Stimulated activated CD8-positive, alpha-beta memory T cell treated with anti-CD3 and anti-CD28 coated beads, Interleukin-15, amount 100 ng/mL, for 4 hours (primary cell): Measurements from ENCODE around the gene PDLIM7.

ENCODE experiments used
- DNase-seq, 2 donors: peaks; one replicate each; pipeline ENCODE4 v3.0.0-alpha.2; 2020; ENCODE audit warnings: low read depth in 2 of 2

The PDLIM7 gene

DNA sequence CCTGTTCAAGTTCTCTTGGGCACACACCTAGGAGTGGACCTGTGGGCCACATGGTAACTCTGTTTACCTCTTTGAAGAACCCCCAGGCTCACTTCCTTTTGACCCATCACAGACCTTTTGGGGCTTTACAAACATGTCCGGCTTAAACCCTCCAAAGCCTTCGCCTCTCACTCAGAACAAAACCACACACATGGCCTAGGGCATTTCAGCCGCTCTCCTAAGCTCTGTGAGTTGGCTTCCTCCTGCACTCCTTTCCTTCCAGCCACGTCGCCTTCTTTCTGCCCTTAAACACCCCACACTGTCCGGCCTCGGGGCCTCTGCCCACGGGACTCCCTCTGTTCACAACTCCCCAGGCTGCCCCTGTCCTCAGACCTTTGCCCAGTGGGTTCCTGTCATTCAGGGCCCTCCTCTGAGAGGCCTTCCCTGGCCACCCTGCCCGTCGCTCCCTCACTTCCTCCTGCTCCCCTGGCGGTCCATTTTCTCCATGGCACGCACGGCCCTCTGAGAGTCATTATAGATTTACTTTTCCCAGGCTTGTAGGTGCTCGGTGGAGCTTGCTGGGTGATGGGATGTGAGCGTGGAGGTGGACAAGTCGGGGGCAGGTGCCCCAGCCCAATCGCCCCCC, 10.3 kb upstream of the PDLIM7 start:
- no peak for DNase-seq

DNA sequence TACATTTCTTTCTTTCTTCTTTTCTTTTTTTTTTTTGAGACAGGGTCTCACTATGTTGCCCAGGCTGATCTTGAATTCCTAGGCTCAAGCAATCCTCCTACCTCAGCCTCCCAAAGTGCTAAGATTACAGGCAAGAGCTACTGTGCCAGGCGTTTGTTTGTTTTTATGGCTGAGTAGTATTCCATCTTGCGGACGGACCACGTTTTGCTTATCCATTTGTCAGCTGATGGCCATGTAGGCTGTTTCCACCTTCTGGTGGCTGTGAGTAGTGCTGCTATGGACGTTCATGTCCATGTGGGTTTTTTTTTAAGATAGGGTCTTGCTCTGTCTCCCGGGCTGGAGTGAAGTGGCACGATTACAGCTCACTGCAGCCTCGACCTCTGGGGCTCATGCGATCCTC, 9.8 kb upstream of the PDLIM7 start:
- no peak for DNase-seq

DNA sequence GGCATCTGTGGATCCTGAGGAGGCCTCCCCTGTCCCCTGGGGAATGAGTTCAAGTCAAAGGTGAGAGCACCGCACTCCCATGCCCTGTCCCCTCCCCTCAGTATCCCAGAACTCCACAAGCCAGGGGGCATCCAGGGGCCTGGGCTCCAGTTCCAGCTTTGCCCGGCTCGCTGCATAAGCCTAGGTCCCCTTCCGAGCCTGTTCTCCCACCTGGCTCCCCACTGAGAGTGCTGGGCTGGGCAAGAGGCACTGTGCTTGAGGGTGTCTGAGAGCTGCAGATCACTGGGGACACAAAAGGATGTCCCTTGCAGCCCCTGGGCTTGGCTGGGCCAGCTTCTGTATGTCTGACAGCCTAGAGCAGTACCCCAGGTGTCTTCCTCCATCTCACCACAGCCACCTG, 7.7 kb upstream of the PDLIM7 start:
- no peak for DNase-seq

DNA sequence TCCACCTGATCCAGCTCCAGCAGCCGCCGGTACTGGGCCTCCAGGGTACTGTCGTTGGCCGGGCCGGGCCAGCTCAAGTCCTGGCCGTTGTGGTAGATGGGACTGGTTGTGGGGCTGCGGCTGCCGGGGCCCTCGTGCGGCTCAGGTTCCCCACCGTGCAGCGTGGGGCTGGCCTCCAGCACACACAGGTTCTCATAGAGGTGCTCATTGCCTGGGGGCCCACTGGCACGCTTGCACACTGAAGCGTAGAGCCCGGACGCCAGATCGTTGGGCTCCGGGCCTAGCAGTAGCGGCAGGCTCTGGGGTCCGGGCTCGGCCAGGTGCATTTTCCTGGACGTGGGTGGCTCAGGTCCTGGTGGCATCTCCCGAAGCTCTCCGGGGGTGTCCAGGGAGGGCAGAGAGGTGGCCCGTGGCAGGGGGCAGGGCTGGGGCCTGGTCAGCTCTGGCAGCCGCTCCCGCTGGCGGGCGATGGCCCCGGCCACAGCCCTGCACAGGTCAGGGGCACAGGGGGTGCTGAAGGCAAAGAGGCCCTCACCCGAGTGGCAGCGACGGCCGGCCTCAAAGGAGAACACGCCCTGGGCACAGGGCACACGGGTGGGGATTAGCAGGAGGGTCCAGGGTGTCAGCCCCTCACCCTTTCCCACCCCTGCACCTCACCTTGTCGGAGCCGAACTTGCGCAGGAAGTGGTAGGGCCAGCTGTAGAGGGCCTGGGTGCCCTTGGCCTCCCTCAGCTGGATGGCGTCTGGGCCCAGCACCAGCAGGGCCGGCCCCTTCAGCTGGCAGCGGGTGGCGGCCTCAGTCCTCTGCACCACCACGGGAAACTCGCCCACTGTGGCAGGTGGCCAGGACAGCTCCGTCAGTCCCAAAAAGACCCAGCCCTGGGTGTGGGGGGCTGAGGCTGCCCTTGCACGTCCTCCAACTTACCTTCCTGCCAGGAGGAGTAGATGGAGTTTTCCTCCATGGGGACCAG, 7.0 kb upstream of the PDLIM7 start:
- DNase-seq = no peak

DNA sequence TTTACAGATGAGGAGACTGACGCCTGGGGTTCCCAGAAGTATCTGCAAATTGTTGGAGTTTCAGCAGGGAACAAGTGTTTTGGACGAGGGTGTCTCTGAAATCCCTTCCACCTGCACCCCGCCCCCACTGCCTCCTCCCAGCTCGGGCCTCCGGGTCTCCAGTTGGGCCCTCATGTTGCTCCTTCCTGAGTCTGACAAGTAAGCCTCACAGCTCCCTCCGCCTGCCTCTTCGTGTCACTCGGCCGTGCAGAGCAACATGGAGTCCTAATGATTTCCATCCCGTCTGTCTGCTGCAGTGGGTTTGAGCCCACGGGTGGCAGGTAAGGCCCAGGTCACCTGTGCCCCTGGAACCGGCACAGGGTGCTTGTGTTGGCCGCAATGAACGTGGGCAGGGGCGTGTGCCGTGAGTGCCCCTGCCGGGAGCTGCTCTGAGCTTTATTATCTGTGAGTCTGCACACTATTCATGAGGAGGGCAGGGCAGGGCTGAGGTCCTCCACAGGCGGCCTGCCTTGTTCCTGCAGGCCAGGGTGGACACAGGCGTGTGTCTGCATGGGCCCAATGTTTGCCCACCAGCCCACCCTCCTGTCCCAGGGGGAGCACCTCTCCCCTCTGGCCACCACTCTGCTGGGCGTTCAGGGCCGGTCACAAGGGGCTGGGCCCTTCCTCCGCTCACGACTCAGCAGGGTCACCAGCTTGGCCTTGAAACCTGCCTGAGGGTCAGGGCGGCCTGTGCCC, 6.1 kb upstream of the PDLIM7 start:
- DNase-seq = no peak

DNA sequence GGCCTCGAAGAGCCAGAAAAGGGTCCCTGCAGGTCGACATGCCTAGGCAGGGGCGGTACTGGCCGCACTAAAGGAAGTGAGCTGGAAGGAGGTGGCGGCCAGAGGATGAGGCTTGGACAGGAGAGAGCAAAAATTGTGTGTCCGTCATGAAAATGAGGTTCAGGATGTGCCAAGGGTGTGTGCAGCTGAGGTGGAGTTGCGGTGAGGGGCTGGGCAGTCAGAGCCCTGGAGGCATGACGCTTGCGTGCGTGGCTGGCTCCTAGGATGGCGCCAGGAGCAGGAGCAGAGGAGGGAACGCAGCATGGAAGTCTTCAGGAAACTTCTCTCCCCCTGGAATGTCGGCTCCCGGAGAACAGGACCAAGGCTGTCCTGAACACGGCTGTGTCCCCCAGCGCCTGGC, 5.5 kb upstream of the PDLIM7 start:
- no peak for DNase-seq

DNA sequence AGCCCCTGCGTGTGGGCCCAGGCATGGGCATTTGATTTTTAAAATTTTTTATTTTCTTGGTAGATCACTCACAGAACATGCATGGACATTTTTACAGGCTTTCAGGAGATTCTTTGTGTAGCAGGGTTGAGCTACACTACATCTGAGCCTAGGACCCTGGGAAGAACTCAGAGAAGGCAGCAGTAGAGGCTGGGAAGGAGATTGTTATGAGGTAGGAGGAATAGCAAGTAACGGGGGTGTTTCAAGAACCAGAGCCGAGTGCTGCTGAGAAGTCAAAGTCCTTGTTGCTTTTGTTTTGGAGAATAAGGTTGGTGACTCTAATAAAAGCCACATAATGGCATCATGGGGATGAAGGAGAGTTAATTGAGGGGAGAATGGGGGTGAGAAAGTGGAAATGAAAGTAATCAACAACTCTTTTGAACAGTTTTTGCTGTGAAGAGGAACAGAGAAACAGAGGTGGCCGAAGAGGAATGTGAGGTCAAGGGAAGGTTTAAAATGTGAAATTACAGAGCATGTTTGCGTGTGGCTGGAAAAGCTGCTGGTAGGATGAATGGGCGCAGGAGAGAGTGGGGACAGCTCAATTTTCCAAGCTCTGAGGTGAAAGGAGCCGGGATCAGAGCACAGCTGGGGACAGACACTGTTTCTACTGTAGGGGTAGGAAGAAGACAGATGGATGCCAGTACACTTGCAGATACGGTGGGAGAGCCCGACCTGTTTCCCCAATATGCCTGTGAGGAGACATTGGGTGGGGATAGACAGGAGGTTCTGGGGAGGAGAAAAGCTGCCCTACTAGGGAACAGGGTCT, 4.7 kb upstream of the PDLIM7 start:
- DNase-seq = no peak

DNA sequence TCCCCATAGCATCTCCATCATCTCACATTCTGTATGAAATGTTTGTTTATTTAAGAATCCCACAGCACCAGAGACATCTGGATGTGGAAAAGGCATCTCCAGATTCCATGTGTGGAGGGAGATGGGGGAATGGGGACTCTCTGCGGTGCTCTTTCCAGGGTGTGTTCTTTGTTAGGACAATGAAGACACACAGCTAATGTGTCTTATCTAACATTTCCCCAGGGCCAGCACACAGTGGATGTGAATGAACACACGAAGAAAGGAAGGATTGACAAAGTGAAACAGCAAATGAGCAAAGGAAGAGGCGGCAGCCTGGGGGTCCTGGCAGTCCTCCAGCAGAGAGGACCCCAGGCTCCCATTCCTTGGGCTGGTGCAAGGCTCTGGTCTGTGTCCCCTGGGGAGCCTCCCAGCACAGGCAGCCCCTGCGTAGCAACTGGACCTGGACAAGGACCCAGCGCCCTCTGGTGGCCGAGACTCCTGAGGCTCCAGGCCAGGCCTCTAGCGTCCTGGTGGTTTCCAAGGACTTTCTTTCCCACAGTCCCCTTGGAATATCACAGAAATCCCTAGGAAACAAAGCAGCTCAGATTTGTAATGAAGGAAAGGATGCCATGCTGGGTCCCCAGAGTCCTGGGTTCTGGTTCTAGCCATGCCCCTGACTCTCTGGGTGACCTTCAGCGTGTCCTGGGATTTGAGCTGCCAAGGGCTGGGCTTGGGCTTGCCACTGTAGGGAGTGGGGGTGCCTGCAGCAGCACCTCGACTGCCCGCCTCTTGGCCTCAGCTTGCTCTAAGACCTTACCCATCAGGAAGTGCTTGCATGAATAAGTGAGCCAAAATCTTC, 3.5 kb upstream of the PDLIM7 start:
- peak; percentile 64 to 66 for DNase-seq

DNA sequence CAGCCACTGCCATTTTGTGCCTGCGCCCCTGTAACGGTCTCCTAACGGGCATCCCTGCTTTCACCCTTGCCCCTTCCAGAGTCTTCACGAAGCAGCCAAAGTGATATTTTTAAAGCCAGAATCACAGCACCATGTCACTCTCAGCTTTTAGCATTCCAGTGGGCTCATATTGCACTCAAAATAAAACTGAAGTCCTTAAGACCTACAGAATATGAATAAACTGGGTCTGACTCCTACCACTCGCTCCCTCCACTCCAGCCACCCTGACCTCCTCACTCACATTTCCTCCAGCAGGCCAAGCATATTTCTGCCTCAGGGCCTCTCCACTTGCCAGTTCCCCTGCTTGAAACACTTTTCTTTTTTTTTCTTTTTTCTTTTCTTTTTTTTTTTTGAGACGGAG, 2.4 kb upstream of the PDLIM7 start:
- DNase-seq = no peak

DNA sequence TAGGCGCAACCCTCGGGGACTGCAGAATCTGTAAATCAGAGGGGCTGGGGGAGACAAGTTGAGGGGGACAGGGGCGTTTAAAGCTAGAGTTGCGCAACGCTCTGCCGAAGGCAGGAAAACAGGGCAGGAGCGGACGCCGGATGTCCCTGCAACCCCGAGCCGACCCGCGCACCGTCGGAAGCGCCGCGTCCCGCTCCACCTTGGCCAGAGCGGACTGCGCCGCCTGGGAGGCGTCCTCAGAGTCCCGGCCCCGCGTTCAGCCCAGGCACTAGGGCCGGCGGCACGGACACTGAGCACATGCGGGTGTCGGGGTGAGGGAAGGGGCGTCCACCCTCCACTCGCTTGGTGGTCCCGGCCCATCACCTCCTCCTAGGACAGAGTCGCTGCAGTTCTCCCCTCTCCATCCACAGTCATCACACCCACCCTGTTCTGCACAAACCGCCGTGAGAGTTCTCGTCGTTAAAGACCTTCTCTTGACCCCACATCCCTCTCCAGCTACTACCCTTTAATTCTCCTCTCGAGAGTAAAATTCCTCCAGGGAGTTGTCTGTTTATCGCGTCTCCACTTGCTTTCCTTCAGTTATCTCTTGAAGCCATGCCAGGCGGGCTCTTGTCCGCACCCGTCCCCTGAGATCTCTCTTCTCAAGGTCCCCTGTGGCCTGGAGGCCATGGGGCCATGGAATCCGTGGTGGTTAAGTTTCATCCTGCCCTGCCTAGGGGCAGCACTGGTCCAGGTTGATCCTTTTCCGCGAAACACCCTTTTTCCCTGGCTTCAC, 796 bp upstream of the PDLIM7 start:
- no peak for DNase-seq

DNA sequence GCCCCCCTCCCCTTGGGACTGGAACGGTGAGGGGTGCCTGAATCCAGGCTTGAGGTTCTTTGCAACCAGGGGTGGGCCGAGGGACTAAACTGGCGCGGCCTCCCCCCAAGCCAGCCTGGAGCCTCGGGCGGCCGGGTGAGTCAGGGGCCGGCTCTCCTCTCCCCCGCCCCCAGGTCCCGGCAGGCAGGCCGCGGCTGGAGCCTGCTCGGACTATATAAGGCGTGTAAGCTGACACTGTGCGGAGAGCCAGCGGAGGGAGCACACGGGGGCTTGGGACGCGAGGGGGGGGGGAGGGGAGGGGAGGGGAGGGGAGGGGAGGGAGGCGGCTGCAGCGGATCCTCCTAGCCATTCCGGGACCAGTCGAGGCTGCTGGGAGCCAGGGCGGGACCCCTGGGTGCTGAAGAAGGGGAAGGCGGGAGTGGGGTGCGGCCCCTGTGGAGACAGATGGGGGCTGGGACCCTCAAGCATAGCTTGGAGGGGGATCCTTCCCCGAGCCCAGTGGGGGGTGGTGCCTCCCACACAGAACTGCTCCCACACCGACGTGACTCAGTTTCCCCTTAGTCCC, 595 bp downstream of the PDLIM7 start:
- DNase-seq = no peak

DNA sequence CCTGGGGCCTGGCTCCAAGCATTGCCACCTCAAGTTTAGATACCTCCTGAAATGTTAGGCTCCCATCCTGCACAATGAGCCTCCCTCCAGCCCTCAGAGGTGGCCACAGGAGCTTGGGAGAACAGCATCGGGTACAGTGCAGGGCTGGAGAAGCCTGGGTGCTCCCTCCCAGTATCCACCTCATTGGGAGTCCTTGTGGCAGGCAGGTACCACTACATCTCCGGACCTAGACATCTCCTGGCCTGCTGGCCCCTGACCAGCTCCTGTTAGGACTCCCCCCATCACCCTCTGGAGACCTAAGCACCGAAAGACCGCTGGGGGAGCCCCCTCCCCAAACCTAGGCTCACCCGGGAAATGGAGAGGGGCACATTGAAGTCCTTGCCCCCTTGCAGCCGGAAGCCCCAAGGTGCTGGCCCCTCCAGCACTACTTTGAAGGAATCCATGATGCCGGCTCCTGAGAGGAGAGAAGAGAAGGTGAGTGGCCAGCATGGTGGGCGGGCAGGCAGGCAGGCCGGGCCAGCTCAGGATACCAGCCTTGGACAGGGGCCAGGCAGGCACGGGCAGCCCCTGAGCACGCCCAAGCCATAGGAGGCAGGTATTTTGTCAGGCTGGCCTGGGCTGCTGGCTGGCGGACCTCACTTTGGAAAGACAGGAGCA, 1.2 kb downstream of the PDLIM7 start:
- no peak for DNase-seq

DNA sequence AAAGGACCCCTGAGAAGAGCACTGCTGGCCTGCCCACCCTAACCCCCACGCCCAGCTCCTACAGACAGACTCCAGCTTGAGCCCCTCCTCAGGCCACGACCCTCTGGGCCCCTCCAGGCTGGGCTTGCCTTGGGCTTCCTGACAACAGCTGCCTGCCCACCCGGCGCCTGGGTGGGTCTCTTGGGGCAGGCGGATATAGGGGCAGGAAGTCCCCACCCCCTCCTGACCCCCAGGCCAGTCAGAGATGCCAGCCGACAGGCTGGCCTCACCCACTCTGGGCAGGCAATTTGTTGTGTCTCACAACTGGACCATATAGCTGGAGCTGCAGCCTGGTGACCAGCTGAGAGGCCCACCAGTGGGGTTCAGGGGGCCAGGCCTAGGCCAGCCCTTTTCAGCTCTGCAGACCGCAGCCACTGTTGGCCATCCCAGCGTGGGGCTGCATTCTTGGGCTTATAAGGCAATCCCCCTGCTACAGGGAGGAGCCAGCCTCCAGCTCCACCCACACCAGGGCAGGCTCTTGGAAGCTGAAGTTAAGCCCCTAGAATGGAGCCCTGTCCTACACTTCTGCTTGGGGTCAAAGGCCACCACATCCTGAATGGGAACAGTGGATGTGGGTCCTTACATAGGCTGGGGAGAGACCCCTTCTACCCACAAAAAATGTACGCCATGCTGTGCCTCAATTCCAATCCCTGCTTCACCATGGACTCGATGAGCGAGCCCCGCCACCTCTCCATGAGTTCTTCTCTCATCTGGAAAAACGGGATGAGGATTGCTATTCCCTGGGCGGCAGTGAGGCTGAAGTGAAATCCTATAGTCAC, 2.0 kb downstream of the PDLIM7 start:
- no peak for DNase-seq

DNA sequence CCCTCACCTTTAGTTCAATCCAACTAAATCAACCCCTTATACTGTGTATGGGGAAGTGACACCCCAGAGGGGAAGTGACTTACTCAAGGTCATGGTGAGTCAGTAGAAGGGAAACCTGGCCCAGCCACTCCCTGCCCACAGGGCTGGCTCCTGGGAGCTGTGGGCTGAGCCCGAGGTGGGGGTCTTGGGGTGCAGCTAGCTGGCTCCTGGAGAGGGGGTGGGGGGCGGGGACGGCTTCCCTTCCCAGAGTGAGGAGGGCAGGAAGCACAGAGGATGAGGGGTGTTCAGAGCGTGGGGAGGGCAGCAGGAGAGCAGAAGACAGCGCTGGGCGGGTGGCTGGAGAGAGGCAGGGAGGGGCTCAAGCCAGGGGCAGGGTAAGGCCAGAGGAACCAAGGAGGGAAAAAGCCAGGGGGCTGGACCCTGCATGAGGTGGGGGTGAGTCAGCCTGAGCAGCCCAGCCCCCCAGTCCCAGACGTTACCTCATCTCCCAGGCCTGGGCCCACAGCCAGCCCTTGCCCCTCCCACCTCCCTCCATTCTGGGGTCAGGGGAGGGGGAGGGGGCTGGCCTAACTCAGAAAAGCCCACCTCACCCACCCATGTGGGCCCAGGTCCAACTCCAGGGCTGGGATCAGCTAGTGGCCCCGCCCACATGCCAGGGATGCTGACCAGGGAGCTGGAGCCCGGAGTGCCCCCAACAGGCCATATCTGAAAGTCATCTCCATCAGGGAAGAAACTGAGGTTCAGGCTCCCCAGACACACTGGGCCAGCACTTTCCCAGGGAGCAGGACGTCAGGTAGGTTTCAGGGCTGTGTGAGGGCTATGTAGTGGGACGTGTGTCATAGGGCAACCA, 2.8 kb downstream of the PDLIM7 start:
- DNase-seq = peak in 1 of 2 donors; percentile 23

DNA sequence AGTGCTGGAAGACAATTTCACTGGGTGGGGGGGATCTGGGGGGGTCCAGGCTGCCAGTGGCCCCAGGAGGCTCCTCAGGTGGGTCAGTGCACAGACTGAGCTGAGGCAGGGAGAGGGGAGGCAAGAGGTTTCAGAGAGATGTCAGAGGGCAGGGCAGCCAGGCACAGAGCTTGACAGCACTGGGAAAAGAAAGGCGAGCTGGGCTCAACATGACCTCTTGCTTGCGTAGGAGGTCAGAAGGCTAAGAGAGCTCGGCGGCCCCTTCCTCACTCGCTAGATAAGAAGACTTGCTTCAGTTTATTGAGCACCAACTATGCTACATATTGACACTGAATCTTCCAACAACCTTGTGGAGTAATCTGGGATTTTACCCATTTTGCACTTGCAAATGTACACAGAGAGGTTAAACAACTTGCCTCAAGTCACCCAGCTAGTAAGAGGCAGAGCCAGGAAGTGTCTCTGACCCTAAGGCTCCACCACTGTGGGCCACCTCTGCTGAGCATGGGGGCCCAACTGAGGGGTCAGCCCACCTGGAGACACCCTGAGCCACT, 3.5 kb downstream of the PDLIM7 start:
- DNase-seq = no peak

DNA sequence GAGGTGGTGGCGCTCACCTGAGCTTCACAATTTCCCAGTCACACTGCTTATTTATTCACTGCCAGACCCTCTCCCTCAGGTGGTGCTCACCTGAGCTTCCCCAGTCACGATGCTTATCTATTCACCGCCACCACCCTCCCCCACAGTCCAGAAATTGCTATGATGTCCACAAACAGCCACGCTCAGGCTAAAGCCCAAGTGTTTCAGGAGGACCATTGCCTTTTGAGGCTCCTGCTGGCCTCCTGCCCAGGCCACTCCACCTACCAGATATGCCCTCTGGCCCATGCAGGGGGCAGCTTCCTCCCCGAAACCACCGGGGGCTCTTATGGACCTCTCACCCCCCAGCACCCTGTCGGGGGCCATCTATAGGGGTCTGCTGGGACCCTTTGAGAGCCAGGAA, 4.6 kb downstream of the PDLIM7 start:
- no peak for DNase-seq
